HG02870 (cell line): Measurements from ENCODE around the gene KRT85.
A peak's percentile ranks its signal among the peaks of the same experiment; 100 is the strongest.

ENCODE experiments used
- ATAC-seq: cut with Tn5 transposase; IDR thresholded peaks from one replicate; pipeline ENCODE4 v1.9.1; 2021; ENCODE audit warnings: mild to moderate bottlenecking, moderate library complexity; ENCODE audit not compliant: unreplicated experiment

The KRT85 gene

GRCh38 chr12:52369211-52369610 lies 1.9 kb upstream of the KRT85 start:
- no peak for ATAC-seq

- no peak for ATAC-seq
These were observed 1.2 kb upstream of the KRT85 start for GRCh38 chr12:52368508-52368907.

GRCh38 chr12:52367876-52368275 lies 595 bp upstream of the KRT85 start:
- ATAC-seq, result no peak

- no peak for ATAC-seq
These were observed 2.3 kb downstream of the KRT85 start for GRCh38 chr12:52364901-52365489.

GRCh38 chr12:52364061-52364460 lies 3.2 kb downstream of the KRT85 start:
- no peak for ATAC-seq

GRCh38 chr12:52363111-52363679 lies 4.1 kb downstream of the KRT85 start:
- ATAC-seq, result no peak

- no peak for ATAC-seq
These were observed 5.1 kb downstream of the KRT85 start for GRCh38 chr12:52362118-52362726.

- ATAC-seq, result no peak
These were observed 5.7 kb downstream of the KRT85 start for GRCh38 chr12:52361553-52361952.

GRCh38 chr12:52360663-52361271 lies 6.5 kb downstream of the KRT85 start:
- ATAC-seq, result no peak

- no peak for ATAC-seq
These were observed 7.1 kb downstream of the KRT85 start for GRCh38 chr12:52360106-52360662.

- ATAC-seq, result no peak
These were observed 7.6 kb downstream of the KRT85 start for GRCh38 chr12:52359621-52360061.

GRCh38 chr12:52358575-52359350 lies 8.5 kb downstream of the KRT85 start:
- ATAC-seq, result peak; percentile 90

GRCh38 chr12:52356762-52357580 lies 10.3 kb downstream of the KRT85 start:
- ATAC-seq, result no peak

GRCh38 chr12:52356031-52356761 lies 11.1 kb downstream of the KRT85 start:
- no peak for ATAC-seq

- no peak for ATAC-seq
These were observed 12.1 kb downstream of the KRT85 start for GRCh38 chr12:52355176-52355575.

- no peak for ATAC-seq
These were observed 13.1 kb downstream of the KRT85 start for GRCh38 chr12:52354200-52354599.

GRCh38 chr12:52353766-52354165 lies 13.5 kb downstream of the KRT85 start:
- no peak for ATAC-seq

- ATAC-seq, result no peak
These were observed 14.3 kb downstream of the KRT85 start for GRCh38 chr12:52352951-52353350.

GRCh38 chr12:52351196-52352059 lies 15.9 kb downstream of the KRT85 start:
- no peak for ATAC-seq
